BE2C (cell line): ENCODE data around the gene ADIRF.
"Not testable (repeated sequence)": the region's sequence is repeated elsewhere in the genome, so short reads cannot be mapped to it uniquely, and the experiment has no call there.

ENCODE experiments used
- DNase-seq: peaks from one replicate; pipeline ENCODE4 v3.0.0-alpha.2; 2020
- H3K27me3 ChIP-seq: fragments of 250-450 bp; sonication (Bioruptor Pico); 2 replicates; pipeline ENCODE4 v1.5.1; 2020; ENCODE audit warnings: mild to moderate bottlenecking
- H3K36me3 ChIP-seq: fragments of 250-450 bp; sonication (Bioruptor Pico); 2 replicates; pipeline ENCODE4 v1.5.1; 2020; ENCODE audit warnings: mild to moderate bottlenecking
- H3K4me1 ChIP-seq: fragments of 250-450 bp; sonication (Bioruptor Pico); 2 replicates; pipeline ENCODE4 v1.5.1; 2020
- H3K4me3 ChIP-seq: 2 replicates; pipeline ENCODE4 v1.5.1; 2011; ENCODE audit warnings: low read depth, low read length
- H3K9me3 ChIP-seq: fragments of 250-450 bp; sonication (Bioruptor Pico); 2 replicates; pipeline ENCODE4 v1.5.1; 2020
- TF ChIP-seq, protein P1 (sequence below): IDR thresholded peaks from 2 replicates; pipeline ENCODE4 v1.5.1; 2012; ENCODE audit warnings: mild to moderate bottlenecking, low read depth, low read length

ADIRF gene

DNA sequence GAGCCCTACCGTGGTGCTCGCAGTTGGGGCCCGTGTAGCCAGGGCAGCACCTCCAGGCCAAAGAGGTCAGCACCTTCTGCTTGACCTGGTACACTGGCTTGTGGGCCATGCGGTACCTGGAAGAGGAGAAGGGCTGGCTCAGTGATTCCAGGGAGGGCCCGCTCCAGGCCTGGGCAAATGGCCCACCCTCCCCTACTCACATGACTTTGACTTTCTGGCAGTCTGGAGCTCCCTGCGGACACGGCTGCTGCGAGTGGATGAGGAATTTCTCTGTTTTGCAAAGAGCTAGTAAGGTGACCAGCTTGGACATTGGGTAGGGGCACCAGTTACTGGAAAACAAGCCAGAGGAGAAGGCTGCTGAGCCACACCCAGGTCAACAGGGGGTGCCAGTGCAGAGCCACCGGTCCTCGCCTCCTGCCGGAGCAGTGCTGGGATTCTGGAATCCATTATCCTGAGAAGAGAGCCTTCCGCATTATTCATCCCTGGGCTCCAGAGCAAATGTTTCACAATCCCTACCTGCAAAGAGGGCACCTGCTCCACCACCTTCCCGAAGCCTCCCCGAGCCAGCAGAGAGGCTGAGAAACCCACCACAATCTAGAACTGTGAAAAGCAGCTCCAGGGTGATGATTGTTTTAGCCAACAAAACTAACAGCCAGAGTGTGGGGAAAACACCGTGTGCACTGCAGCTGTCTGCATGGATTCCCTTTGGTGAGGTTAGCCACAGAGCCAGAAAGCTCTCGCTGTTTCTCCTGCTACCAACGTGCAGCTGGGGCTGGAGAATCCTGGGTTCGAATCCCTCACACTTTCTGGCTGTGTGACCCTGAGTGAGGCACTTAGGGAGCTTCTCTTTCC is 22.7 kb upstream of the ADIRF start:
- TF ChIP-seq, protein P1, sequence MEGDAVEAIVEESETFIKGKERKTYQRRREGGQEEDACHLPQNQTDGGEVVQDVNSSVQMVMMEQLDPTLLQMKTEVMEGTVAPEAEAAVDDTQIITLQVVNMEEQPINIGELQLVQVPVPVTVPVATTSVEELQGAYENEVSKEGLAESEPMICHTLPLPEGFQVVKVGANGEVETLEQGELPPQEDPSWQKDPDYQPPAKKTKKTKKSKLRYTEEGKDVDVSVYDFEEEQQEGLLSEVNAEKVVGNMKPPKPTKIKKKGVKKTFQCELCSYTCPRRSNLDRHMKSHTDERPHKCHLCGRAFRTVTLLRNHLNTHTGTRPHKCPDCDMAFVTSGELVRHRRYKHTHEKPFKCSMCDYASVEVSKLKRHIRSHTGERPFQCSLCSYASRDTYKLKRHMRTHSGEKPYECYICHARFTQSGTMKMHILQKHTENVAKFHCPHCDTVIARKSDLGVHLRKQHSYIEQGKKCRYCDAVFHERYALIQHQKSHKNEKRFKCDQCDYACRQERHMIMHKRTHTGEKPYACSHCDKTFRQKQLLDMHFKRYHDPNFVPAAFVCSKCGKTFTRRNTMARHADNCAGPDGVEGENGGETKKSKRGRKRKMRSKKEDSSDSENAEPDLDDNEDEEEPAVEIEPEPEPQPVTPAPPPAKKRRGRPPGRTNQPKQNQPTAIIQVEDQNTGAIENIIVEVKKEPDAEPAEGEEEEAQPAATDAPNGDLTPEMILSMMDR, result peak; percentile 60
- H3K27me3 ChIP-seq, result no peaks in the 10 kb centered on the region
- no peaks in the 10 kb centered on the region for H3K9me3 ChIP-seq
- no peak overlapping the region for H3K4me3 ChIP-seq
- DNase-seq, result no peak
- H3K36me3 ChIP-seq, result no peaks in the 10 kb centered on the region
- H3K4me1 ChIP-seq, result no peaks in the 10 kb centered on the region

DNA sequence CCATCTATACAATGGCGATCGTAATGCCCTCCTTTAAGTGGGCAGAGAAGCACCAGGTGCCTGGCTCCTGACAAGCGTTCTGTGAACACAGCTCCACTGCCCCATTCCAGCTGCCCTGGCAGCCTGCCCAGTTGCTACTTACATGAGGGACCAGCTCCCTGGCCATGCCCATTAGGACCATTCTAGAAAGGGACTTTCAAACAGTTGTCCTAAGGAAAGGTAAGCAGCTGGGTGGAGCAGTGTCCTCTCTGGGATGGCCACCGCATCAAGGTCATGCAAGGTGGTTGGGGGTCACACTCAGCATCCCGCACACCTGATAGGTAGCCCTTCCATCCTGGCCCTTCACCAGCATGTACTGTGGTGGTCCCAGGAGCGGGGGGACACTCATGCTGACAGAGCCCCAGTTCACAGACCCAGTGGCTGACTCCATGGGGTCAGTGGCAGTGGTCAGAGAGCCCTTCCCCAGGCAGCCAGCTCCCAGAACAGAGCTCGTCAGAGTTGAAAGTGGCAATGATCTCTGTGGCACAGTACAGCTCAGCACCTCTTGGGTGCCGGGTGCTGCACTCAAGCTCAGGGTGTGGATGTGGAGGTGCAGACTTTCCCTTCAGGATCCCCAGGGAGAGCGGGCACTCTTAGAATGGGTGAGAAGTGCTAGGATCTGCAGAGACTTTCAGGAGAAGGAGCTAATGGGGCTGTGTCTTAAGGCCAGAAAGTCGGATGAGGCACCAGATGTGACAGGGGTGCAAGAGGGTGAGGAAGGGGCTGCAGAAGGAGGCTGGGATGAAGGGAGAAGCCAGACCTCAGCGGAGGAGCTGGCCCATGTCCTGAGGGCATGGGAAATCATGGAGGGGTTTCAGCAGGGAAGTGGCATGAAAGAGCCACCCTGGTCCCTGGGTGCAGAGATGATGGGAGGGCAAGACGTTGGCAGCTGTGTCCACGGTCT is 21.8 kb upstream of the ADIRF start:
- TF ChIP-seq, protein P1, result no peak
- no peaks in the 10 kb centered on the region for H3K27me3 ChIP-seq

DNA sequence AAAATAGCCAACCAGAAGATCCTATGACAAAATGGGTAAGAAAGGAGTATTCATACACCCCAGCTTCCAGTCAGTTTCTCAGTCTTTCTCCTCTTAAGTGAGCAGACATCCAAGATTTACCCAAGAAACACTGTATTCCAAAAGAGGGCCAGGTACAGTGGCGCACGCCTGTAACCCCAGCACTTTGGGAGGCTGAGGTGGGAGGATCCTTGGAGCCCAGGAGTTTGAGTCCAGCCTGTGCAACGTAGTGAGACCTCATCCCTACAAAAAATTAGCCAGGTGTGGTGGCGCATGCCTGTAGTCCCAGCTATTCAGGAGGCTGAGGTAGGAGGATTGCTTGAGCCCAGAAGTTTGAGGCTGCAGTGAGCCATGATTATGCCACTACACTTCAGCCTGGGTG is 20.5 kb upstream of the ADIRF start:
- H3K36me3 ChIP-seq, DNase-seq, H3K4me3 ChIP-seq, H3K4me1 ChIP-seq, H3K9me3 ChIP-seq, H3K27me3 ChIP-seq: not testable (repeated sequence)

More for the DNA sequence above, 21.8 kb upstream of the ADIRF start:
- Histone ChIP-seq H3K4me1 (no peaks in the 10 kb centered on the region), H3K9me3 (no peaks in the 10 kb centered on the region), H3K4me3 (no peak overlapping the region), H3K36me3 (no peaks in the 10 kb centered on the region)
- peak; percentile 80 for DNase-seq

DNA sequence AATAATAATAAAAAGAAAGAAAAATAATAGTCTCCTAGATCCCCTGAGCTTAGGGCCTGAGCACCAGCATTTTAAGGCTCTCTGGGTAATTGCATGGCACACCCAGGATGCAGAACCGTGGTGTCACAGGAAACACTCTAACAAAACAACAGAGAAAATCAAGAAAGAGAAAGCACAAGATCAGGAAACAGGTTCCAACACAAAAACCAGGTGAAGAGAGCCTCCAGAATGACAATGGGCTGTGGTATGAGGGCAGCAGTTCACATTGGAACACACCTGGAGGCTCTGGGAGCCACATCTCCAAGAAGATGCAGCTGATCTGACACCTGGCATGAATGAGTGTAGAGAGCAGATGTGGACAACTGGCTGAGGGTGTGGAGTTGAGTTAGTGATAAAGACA is 17.9 kb upstream of the ADIRF start:
- Histone ChIP-seq H3K9me3 (no peaks in the 10 kb centered on the region), H3K36me3 (no peaks in the 10 kb centered on the region), H3K4me3 (no peak overlapping the region), H3K27me3 (no peaks in the 10 kb centered on the region), H3K4me1 (no peaks in the 10 kb centered on the region)
- no peak for DNase-seq
- TF ChIP-seq, protein P1, result no peak

DNA sequence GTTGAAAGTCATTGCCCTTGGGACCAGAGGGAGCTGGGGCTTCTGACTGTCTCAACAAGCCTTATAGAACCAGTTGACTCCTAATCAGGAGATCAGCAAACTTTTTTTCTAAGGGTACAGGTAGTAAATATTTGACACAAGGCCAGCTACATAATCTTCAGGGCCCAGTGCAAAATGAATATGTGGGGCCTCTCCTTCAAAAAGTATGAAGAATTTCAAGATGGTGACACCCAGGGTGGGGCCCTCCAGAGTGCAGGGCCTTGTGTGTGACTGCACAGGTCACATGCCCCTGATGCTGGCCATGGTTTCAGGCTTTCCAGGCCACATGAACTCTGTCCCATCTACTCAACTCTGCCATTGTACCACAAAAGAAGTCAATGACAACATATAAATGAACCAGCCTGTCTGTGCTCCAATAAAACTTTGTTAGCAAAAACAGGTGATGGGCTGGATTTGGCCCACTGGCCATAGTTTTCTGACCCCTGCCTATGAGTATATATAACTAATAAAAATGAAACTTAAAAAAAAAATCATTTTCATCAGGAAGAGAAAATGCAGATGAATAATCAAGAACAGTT is 17.0 kb upstream of the ADIRF start:
- Histone ChIP-seq H3K36me3 (no peaks in the 10 kb centered on the region), H3K4me1 (no peaks in the 10 kb centered on the region), H3K27me3 (no peaks in the 10 kb centered on the region), H3K9me3 (no peaks in the 10 kb centered on the region), H3K4me3 (no peak overlapping the region)
- no peak for DNase-seq
- TF ChIP-seq, protein P1, result no peak

DNA sequence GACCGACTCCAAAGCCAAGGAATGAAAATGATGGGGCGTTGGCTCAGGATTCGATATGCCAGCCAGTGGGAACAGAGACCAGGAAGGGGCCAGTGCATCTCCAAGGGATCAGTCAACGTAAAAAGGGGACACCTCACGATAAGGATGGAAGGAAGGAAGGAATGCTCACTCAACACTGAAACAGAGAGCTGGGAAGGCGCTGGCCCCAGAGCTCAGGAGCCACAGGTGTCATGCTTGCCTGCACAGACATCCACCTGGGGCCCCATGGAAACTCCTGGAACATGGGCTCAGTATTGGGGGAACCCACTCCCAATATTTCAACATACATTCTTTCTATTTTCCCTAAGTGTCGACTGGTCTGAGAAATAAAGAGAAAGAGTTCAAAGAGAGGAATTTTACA is 16.2 kb upstream of the ADIRF start:
- DNase-seq, result no peak
- TF ChIP-seq, protein P1, result no peak
- Histone ChIP-seq H3K4me1 (no peaks in the 10 kb centered on the region), H3K9me3 (no peaks in the 10 kb centered on the region), H3K4me3 (no peak overlapping the region), H3K27me3 (no peaks in the 10 kb centered on the region), H3K36me3 (no peaks in the 10 kb centered on the region)

DNA sequence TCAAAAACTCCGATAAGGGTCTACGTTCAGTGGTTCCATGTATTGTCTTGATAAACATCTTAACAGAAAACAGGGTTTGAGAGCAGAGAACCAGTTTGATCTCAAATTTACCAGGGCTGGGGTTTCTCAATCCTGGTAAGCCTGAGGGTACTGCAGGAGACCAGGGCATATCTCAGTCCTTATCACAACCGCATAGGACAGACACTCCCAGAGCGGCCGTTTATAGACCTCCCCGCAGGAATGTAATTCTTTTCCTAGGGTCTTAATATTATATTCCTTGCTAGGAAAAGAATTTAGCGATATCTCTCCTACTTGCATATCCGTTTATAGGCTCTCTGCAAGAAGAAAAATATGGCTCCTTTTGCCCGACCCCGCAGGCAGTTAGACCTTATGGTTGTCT is 15.6 kb upstream of the ADIRF start:
- H3K27me3 ChIP-seq, H3K4me1 ChIP-seq, H3K9me3 ChIP-seq, H3K36me3 ChIP-seq, H3K4me3 ChIP-seq, DNase-seq: not testable (repeated sequence)
